ENCODE data around the gene HLCS. TPM values are rescaled to one million over a fixed set of nuclear protein-coding genes. Genes with fewer than 3 reads are reported as not detected.
"Not testable (repeated sequence)": the region's sequence is repeated elsewhere in the genome, so short reads cannot be mapped to it uniquely, and the experiment has no call there.

HLCS gene
- total RNA-seq, 8 experiments from 2014 or later: 8.7 to 19.0 (median 18.1) TPM

- peak in 4 of 8 experiments; percentile 52 to 100 (median 100) for ATAC-seq (replicated peaks in 6 of 8)
These were observed 131.1 kb downstream of the HLCS start for GRCh38 chr21:36835383-36835795.

GRCh38 chr21:36834192-36834591 lies 132.3 kb downstream of the HLCS start:
- 60 to 100% (median 83%) methylated on average over 1 to 2 of the region's 4 CpGs; no CpG with 5 or more reads in 6 of the 10 experiments for WGBS, 10 experiments
- H3K4me1 ChIP-seq (replicated peaks in 1 of 2): peaks cover 0 to 8% of the 10 kb centered on the region in 2 donors

More at GRCh38 chr21:36835383-36835795, 131.1 kb downstream of the HLCS start:
- in situ Hi-C loops (cut with MboI; ENCODE audit: low pct_unique_long_range_greater_than_20kb in 2 of 9, low sequenced_read_pairs in 9 of 9, unreplicated experiment in 9 of 9): no loop called here
- no peak overlapping the region for H3K4me3 ChIP-seq
- no peak overlapping the region for H3K27ac ChIP-seq
- H3K4me1 ChIP-seq (replicated peaks in 1 of 2): peaks cover 0 to 8% of the 10 kb centered on the region in 2 donors
- WGBS, 10 experiments: 20 to 60% (median 40%) methylated on average over 1 of the region's 1 CpG; no CpG with 5 or more reads in 7 of the 10 experiments

GRCh38 chr21:36830100-36830499 lies 136.4 kb downstream of the HLCS start:
- H3K4me3 ChIP-seq: no peak overlapping the region
- no peak overlapping the region for H3K27ac ChIP-seq
- ATAC-seq (replicated peaks in 6 of 8): peak in 3 of 8 experiments; percentile 32 to 78 (median 53)
- peaks cover 0 to 8% of the 10 kb centered on the region in 2 donors for H3K4me1 ChIP-seq (replicated peaks in 1 of 2)
- 73 to 100% (median 83%) methylated on average over 1 to 5 of the region's 8 CpGs; no CpG with 5 or more reads in 2 of the 10 experiments for WGBS, 10 experiments
- in situ Hi-C loops (cut with MboI; ENCODE audit: low pct_unique_long_range_greater_than_20kb in 2 of 9, low sequenced_read_pairs in 9 of 9, unreplicated experiment in 9 of 9): no loop called here

More at GRCh38 chr21:36834192-36834591, 132.3 kb downstream of the HLCS start:
- no peak for ATAC-seq (replicated peaks in 6 of 8)
- H3K4me3 ChIP-seq: no peak overlapping the region
- in situ Hi-C loops (cut with MboI; ENCODE audit: low pct_unique_long_range_greater_than_20kb in 2 of 9, low sequenced_read_pairs in 9 of 9, unreplicated experiment in 9 of 9): no loop called here
- H3K27ac ChIP-seq: no peak overlapping the region

- in situ Hi-C loops (cut with MboI; ENCODE audit: low pct_unique_long_range_greater_than_20kb in 2 of 9, low sequenced_read_pairs in 9 of 9, unreplicated experiment in 9 of 9): no loop called here
- ATAC-seq (replicated peaks in 6 of 8): peak in 1 of 8 experiments; percentile 24
- Histone ChIP-seq H3K4me3 (no peak overlapping the region), H3K27ac (no peak overlapping the region), H3K4me1 (replicated peaks in 1 of 2) (peaks cover 0 to 8% of the 10 kb centered on the region in 2 donors)
- WGBS, 10 experiments: 0 to 100% (median 83%) methylated on average over 1 to 4 of the region's 4 CpGs; no CpG with 5 or more reads in 2 of the 10 experiments
These were observed 137.5 kb downstream of the HLCS start for GRCh38 chr21:36828891-36829515.

GRCh38 chr21:36828208-36828607 lies 138.3 kb downstream of the HLCS start:
- no peak for ATAC-seq (replicated peaks in 6 of 8)
- 50 to 100% (median 86%) methylated on average over 2 to 3 of the region's 3 CpGs; no CpG with 5 or more reads in 3 of the 10 experiments for WGBS, 10 experiments

GRCh38 chr21:36825658-36826057 lies 140.8 kb downstream of the HLCS start:
- no peak overlapping the region for H3K27ac ChIP-seq
- in situ Hi-C loops (cut with MboI; ENCODE audit: low pct_unique_long_range_greater_than_20kb in 2 of 9, low sequenced_read_pairs in 9 of 9, unreplicated experiment in 9 of 9): no loop called here
- WGBS, 10 experiments: 37 to 96% (median 75%) methylated on average over 1 to 5 of the region's 5 CpGs; no CpG with 5 or more reads in 1 of the 10 experiments
- no peaks in the 10 kb centered on the region for H3K4me1 ChIP-seq (replicated peaks in 1 of 2)
- no peak for ATAC-seq (replicated peaks in 6 of 8)
- H3K4me3 ChIP-seq: no peak overlapping the region

More at GRCh38 chr21:36828208-36828607, 138.3 kb downstream of the HLCS start:
- Histone ChIP-seq H3K27ac (no peak overlapping the region), H3K4me1 (replicated peaks in 1 of 2) (peaks cover 0 to 8% of the 10 kb centered on the region in 2 donors), H3K4me3 (no peak overlapping the region)
- in situ Hi-C loops (cut with MboI; ENCODE audit: low pct_unique_long_range_greater_than_20kb in 2 of 9, low sequenced_read_pairs in 9 of 9, unreplicated experiment in 9 of 9): no loop called here

GRCh38 chr21:36821032-36821299 lies 145.5 kb downstream of the HLCS start:
- Histone ChIP-seq H3K4me3 (no peak overlapping the region), H3K27ac (no peak overlapping the region), H3K4me1 (replicated peaks in 1 of 2) (peaks cover 10 to 18% of the 10 kb centered on the region in 2 donors)
- 63 to 94% (median 79%) methylated on average over 3 to 4 of the region's 7 CpGs; no CpG with 5 or more reads in 6 of the 10 experiments for WGBS, 10 experiments
- in situ Hi-C loops (cut with MboI; ENCODE audit: low pct_unique_long_range_greater_than_20kb in 2 of 9, low sequenced_read_pairs in 9 of 9, unreplicated experiment in 9 of 9): loop anchor here in 1 of 9 experiments (25.0 kb wide), 1 partner anchor 91 kb away; no protein-coding TSS in a partner anchor
- ATAC-seq (replicated peaks in 6 of 8): no peak

GRCh38 chr21:36820176-36821031 lies 146.1 kb downstream of the HLCS start:
- WGBS, 10 experiments: 86 to 100% (median 93%) methylated on average over 1 to 10 of the region's 27 CpGs; no CpG with 5 or more reads in 4 of the 10 experiments
- in situ Hi-C loops (cut with MboI; ENCODE audit: low pct_unique_long_range_greater_than_20kb in 2 of 9, low sequenced_read_pairs in 9 of 9, unreplicated experiment in 9 of 9): loop anchor here in 1 of 9 experiments (25.0 kb wide), 1 partner anchor 92 kb away; no protein-coding TSS in a partner anchor
- Histone ChIP-seq H3K4me3 (no peak overlapping the region), H3K27ac (no peak overlapping the region), H3K4me1 (replicated peaks in 1 of 2) (peaks cover 10 to 18% of the 10 kb centered on the region in 2 donors)
- no peak for ATAC-seq (replicated peaks in 6 of 8)

- in situ Hi-C loops (cut with MboI; ENCODE audit: low pct_unique_long_range_greater_than_20kb in 2 of 9, low sequenced_read_pairs in 9 of 9, unreplicated experiment in 9 of 9): loop anchor here in 1 of 9 experiments (25.0 kb wide), 1 partner anchor 94 kb away; no protein-coding TSS in a partner anchor
- WGBS, 10 experiments: 43 to 93% (median 68%) methylated on average over 1 to 13 of the region's 13 CpGs
- H3K4me1 ChIP-seq (replicated peaks in 1 of 2): peaks cover 10 to 18% of the 10 kb centered on the region in 2 donors
- peak in 4 of 8 experiments; percentile 45 to 56 (median 46) for ATAC-seq (replicated peaks in 6 of 8)
- no peak overlapping the region for H3K4me3 ChIP-seq
- no peak overlapping the region for H3K27ac ChIP-seq
These were observed 148.6 kb downstream of the HLCS start for GRCh38 chr21:36817732-36818450.

GRCh38 chr21:36816561-36817130 lies 149.8 kb downstream of the HLCS start:
- Histone ChIP-seq H3K4me1 (replicated peaks in 1 of 2) (peaks cover 10 to 18% of the 10 kb centered on the region in 2 donors), H3K4me3 (no peak overlapping the region), H3K27ac (no peak overlapping the region)
- WGBS, 10 experiments: 74 to 100% (median 97%) methylated on average over 1 to 9 of the region's 9 CpGs; no CpG with 5 or more reads in 3 of the 10 experiments
- in situ Hi-C loops (cut with MboI; ENCODE audit: low pct_unique_long_range_greater_than_20kb in 2 of 9, low sequenced_read_pairs in 9 of 9, unreplicated experiment in 9 of 9): loop anchor here in 1 of 9 experiments (25.0 kb wide), 1 partner anchor 96 kb away; no protein-coding TSS in a partner anchor
- ATAC-seq (replicated peaks in 6 of 8): no peak

GRCh38 chr21:36816026-36816425 lies 150.4 kb downstream of the HLCS start:
- ATAC-seq (replicated peaks in 6 of 8); H3K27ac ChIP-seq; H3K4me3 ChIP-seq: not testable (repeated sequence)
- in situ Hi-C loops (cut with MboI; ENCODE audit: low pct_unique_long_range_greater_than_20kb in 2 of 9, low sequenced_read_pairs in 9 of 9, unreplicated experiment in 9 of 9): loop anchor here in 1 of 9 experiments (25.0 kb wide), 1 partner anchor 96 kb away; no protein-coding TSS in a partner anchor
- H3K4me1 ChIP-seq (replicated peaks in 1 of 2): peaks cover 10 to 18% of the 10 kb centered on the region in 2 donors

GRCh38 chr21:36815284-36815683 lies 151.2 kb downstream of the HLCS start:
- in situ Hi-C loops (cut with MboI; ENCODE audit: low pct_unique_long_range_greater_than_20kb in 2 of 9, low sequenced_read_pairs in 9 of 9, unreplicated experiment in 9 of 9): loop anchor here in 1 of 9 experiments (25.0 kb wide), 1 partner anchor 97 kb away; no protein-coding TSS in a partner anchor
- H3K4me3 ChIP-seq: no peak overlapping the region
- no peak overlapping the region for H3K27ac ChIP-seq
- ATAC-seq (replicated peaks in 6 of 8): no peak
- H3K4me1 ChIP-seq (replicated peaks in 1 of 2): peaks cover 10 to 18% of the 10 kb centered on the region in 2 donors
- 80 to 100% (median 98%) methylated on average over 1 to 4 of the region's 4 CpGs; no CpG with 5 or more reads in 3 of the 10 experiments for WGBS, 10 experiments
